Astrocyte (in vitro differentiated cells and primary cell): ENCODE results near the gene SLCO2A1. TPM values are rescaled to one million over a fixed set of nuclear protein-coding genes. Genes with fewer than 3 reads are reported as not detected.
A peak's percentile ranks its signal among the peaks of the same experiment; 100 is the strongest.

Experiments used
- DNase-seq: peaks from one replicate; pipeline ENCODE4 v3.0.0-alpha.2; 2010; ENCODE audit warnings: low read depth
- FAIRE-seq: peaks from 2 replicates; lab custom pipeline; 2011; peaks lifted over from hg19 to GRCh38; lab: Jason Lieb, UNC
- H2AFZ ChIP-seq: 2 replicates; pipeline ENCODE4 v1.6.0; 2012; ENCODE audit warnings: low read depth, low read length, inconsistent platforms
- H3K27ac ChIP-seq: 2 replicates; pipeline ENCODE4 v1.5.1; 2011; ENCODE audit warnings: low read depth, low read length, inconsistent platforms
- H3K27me3 ChIP-seq: 2 replicates; pipeline ENCODE4 v1.6.0; 2011; ENCODE audit warnings: low read length, inconsistent platforms; ENCODE audit not compliant: insufficient read depth
- H3K36me3 ChIP-seq: 2 replicates; pipeline ENCODE4 v1.5.1; 2011; ENCODE audit warnings: low read length, inconsistent platforms; ENCODE audit not compliant: insufficient read depth
- H3K4me1 ChIP-seq: 2 replicates; pipeline ENCODE4 v1.5.1; 2011; ENCODE audit warnings: low read length, inconsistent platforms; ENCODE audit not compliant: insufficient read depth
- H3K4me2 ChIP-seq: 2 replicates; pipeline ENCODE4 v1.6.0; 2012; ENCODE audit warnings: low read length, inconsistent platforms
- H3K4me3 ChIP-seq: 2 replicates; pipeline ENCODE4 v1.5.1; 2011; ENCODE audit warnings: low read depth, mild to moderate bottlenecking, low read length, inconsistent platforms; ENCODE audit not compliant: insufficient read depth
- H3K79me2 ChIP-seq: 2 replicates; pipeline ENCODE4 v1.6.0; 2012; ENCODE audit warnings: mild to moderate bottlenecking, low read length, inconsistent platforms; ENCODE audit not compliant: insufficient read depth
- H3K9ac ChIP-seq: 2 replicates; pipeline ENCODE4 v1.6.0; 2012; ENCODE audit warnings: mild to moderate bottlenecking, low read length, inconsistent platforms
- H3K9me3 ChIP-seq: 2 replicates; pipeline ENCODE4 v1.5.1; 2012; ENCODE audit warnings: low read depth, mild to moderate bottlenecking, low read length, inconsistent platforms; ENCODE audit not compliant: insufficient read depth
- H4K20me1 ChIP-seq: 2 replicates; pipeline ENCODE4 v1.6.0; 2012; ENCODE audit warnings: low read length, inconsistent platforms; ENCODE audit not compliant: insufficient read depth
- H3K27ac Mint-ChIP-seq: one replicate; pipeline ENCODE4 v1.8.0; 2021; ENCODE audit warnings: mild to moderate bottlenecking, mixed read lengths; ENCODE audit not compliant: unreplicated experiment
- H3K27me3 Mint-ChIP-seq: one replicate; pipeline ENCODE4 v1.8.0; 2021; ENCODE audit warnings: low read depth, mixed read lengths; ENCODE audit not compliant: unreplicated experiment
- H3K36me3 Mint-ChIP-seq: one replicate; pipeline ENCODE4 v1.8.0; 2021; ENCODE audit warnings: low read depth, mixed read lengths; ENCODE audit not compliant: unreplicated experiment
- H3K4me1 Mint-ChIP-seq: one replicate; pipeline ENCODE4 v1.8.0; 2021; ENCODE audit warnings: low read depth, mixed read lengths; ENCODE audit not compliant: unreplicated experiment
- H3K4me3 Mint-ChIP-seq: one replicate; pipeline ENCODE4 v1.8.0; 2021; ENCODE audit warnings: mild to moderate bottlenecking, moderate library complexity, mixed read lengths; ENCODE audit not compliant: unreplicated experiment
- H3K9me3 Mint-ChIP-seq: one replicate; pipeline ENCODE4 v1.8.0; 2021; ENCODE audit warnings: mild to moderate bottlenecking, mixed read lengths; ENCODE audit not compliant: unreplicated experiment
- EZH2 ChIP-seq: IDR thresholded peaks from 2 replicates; pipeline ENCODE4 v1.6.1; 2012; ENCODE audit warnings: mild to moderate bottlenecking, low read length, inconsistent platforms; ENCODE audit not compliant: insufficient read depth
- total RNA-seq: library from RNA; stranded (reverse); gene quantifications from 2 replicates; pipeline ENCODE4 v1.2.1, GENCODE V29; 2021
- TF ChIP-seq, protein P1 (sequence below): IDR thresholded peaks from 2 replicates; pipeline ENCODE4 v1.5.1; 2011; ENCODE audit warnings: low read depth, mild to moderate bottlenecking, inconsistent platforms, low read length, moderate library complexity; ENCODE audit not compliant: insufficient read depth

SLCO2A1 gene
- total RNA-seq, 1 donor from 2014 or later, result 2.1 TPM

DNA sequence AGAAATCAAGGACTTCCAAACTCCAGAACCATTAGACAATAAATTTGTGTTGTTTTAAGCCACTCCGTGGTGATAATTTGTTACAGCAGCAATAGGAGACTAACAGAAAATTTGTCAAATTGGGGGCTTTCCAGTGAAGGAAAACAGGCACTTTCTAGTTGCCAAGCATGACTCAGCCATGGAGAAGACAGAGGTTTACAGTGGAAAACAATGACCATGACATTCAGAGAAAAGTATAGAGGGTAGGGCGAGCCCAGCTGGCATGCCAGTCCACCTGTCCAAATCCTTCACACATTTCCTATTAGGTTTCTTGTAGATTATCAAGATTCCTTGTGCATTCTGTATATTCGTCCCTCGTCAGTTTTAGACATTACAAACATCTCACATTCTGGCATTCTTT, 24.9 kb downstream of the SLCO2A1 start:
- peaks cover 17% of the 10 kb centered on the region for H3K27me3 Mint-ChIP-seq
- H3K4me1 ChIP-seq, result peaks cover 18% of the 10 kb centered on the region
- FAIRE-seq (no peak), DNase-seq (peak; percentile 15)
- no peak overlapping the region for H3K27ac ChIP-seq
- H3K36me3 ChIP-seq, result no peaks in the 10 kb centered on the region
- H3K9ac ChIP-seq, result no peak overlapping the region
- H3K4me3 Mint-ChIP-seq, result no peak overlapping the region
- no peaks in the 10 kb centered on the region for H3K79me2 ChIP-seq
- no peaks in the 10 kb centered on the region for H4K20me1 ChIP-seq
- no peak overlapping the region for H3K4me2 ChIP-seq
- no peak overlapping the region for H3K4me3 ChIP-seq
- peaks cover 9% of the 10 kb centered on the region for H3K9me3 Mint-ChIP-seq
- TF ChIP-seq, protein P1, sequence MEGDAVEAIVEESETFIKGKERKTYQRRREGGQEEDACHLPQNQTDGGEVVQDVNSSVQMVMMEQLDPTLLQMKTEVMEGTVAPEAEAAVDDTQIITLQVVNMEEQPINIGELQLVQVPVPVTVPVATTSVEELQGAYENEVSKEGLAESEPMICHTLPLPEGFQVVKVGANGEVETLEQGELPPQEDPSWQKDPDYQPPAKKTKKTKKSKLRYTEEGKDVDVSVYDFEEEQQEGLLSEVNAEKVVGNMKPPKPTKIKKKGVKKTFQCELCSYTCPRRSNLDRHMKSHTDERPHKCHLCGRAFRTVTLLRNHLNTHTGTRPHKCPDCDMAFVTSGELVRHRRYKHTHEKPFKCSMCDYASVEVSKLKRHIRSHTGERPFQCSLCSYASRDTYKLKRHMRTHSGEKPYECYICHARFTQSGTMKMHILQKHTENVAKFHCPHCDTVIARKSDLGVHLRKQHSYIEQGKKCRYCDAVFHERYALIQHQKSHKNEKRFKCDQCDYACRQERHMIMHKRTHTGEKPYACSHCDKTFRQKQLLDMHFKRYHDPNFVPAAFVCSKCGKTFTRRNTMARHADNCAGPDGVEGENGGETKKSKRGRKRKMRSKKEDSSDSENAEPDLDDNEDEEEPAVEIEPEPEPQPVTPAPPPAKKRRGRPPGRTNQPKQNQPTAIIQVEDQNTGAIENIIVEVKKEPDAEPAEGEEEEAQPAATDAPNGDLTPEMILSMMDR, result no peak
- TF ChIP-seq EZH2, result no peak
- H3K27ac Mint-ChIP-seq, result no peak overlapping the region
- H3K36me3 Mint-ChIP-seq, result peaks cover 3% of the 10 kb centered on the region
- H3K9me3 ChIP-seq, result no peaks in the 10 kb centered on the region
- peaks cover 34% of the 10 kb centered on the region for H3K4me1 Mint-ChIP-seq
- no peaks in the 10 kb centered on the region for H3K27me3 ChIP-seq
- H2AFZ ChIP-seq, result no peak overlapping the region

DNA sequence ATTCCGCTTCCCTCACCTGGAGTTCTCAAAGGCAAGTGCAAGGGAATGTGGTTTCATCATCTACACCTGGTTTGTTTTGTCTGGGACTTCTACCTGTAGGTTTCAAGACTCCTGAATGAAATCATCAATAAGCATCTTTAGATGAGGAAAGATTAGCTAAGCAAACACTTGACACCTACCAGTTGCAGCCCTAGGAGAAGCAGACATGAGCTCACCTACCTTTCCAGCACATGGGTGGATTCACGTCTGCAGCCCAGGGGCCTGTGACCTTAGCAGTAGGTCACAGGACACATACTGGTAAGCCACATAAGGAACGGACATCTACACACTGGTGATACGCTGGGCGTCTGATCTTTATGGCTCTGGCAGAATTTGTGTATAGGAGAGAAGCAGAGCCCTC, 26.7 kb downstream of the SLCO2A1 start:
- FAIRE-seq (no peak), DNase-seq (no peak)
- Mint-ChIP-seq H3K27ac (no peak overlapping the region), H3K4me1 (peaks cover 16% of the 10 kb centered on the region), H3K27me3 (peaks cover 35% of the 10 kb centered on the region), H3K4me3 (no peak overlapping the region), H3K36me3 (peaks cover 3% of the 10 kb centered on the region), H3K9me3 (peaks cover 18% of the 10 kb centered on the region)
- Histone ChIP-seq H3K9ac (no peak overlapping the region), H3K27ac (no peak overlapping the region), H3K4me1 (peaks cover 1% of the 10 kb centered on the region), H3K79me2 (no peaks in the 10 kb centered on the region), H3K36me3 (no peaks in the 10 kb centered on the region), H3K9me3 (no peaks in the 10 kb centered on the region), H4K20me1 (no peaks in the 10 kb centered on the region), H3K27me3 (no peaks in the 10 kb centered on the region), H2AFZ (no peak overlapping the region), H3K4me3 (no peak overlapping the region), H3K4me2 (no peak overlapping the region)
- TF ChIP-seq, protein P1, result no peak
- no peak for TF ChIP-seq EZH2

DNA sequence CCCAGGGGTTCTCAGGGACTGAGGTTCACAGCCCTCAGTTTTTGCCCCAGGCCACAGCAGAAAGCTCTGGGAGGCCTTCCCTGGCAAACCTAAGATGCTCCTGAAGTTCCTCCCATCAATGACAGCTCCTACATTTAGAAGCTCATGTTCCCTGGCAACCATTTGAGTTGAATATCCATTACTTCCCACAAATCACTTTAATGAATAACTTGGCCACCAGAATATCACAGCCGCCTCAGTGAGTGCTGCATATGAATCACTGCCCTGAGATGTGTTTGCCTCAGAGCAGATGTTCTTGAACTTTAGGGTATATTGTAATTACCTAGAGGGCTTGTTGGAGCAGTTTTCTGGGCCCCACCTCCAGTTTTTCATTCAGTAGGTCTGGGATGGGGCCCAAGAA, 27.4 kb downstream of the SLCO2A1 start:
- Histone ChIP-seq H3K4me1 (no peaks in the 10 kb centered on the region), H4K20me1 (no peaks in the 10 kb centered on the region), H3K4me2 (no peak overlapping the region), H3K79me2 (no peaks in the 10 kb centered on the region), H2AFZ (no peak overlapping the region), H3K9me3 (no peaks in the 10 kb centered on the region), H3K36me3 (no peaks in the 10 kb centered on the region), H3K27ac (no peak overlapping the region), H3K9ac (no peak overlapping the region), H3K27me3 (peaks cover 4% of the 10 kb centered on the region), H3K4me3 (no peak overlapping the region)
- DNase-seq (peak; percentile 84), FAIRE-seq (no peak)
- H3K4me1 Mint-ChIP-seq, result peaks cover 15% of the 10 kb centered on the region
- peaks cover 18% of the 10 kb centered on the region for H3K9me3 Mint-ChIP-seq
- H3K27ac Mint-ChIP-seq, result no peak overlapping the region
- peaks cover 3% of the 10 kb centered on the region for H3K36me3 Mint-ChIP-seq
- H3K4me3 Mint-ChIP-seq, result no peak overlapping the region
- H3K27me3 Mint-ChIP-seq, result peaks cover 43% of the 10 kb centered on the region
- no peak for TF ChIP-seq EZH2
- TF ChIP-seq, protein P1, result no peak
